Central memory CD4-positive, alpha-beta T cell (primary cell): ENCODE measurements around the gene NPM1.

Experiments used
- DNase-seq: peaks from one replicate; pipeline ENCODE4 v3.0.0; 2022

The NPM1 gene

GRCh38 chr5:171429543-171429910 is 41.9 kb downstream of the NPM1 start:
- DNase-seq, result no peak

GRCh38 chr5:171431251-171431777 is 43.7 kb downstream of the NPM1 start:
- DNase-seq, result no peak

- no peak for DNase-seq
Measured at GRCh38 chr5:171432076-171432475, 44.4 kb downstream of the NPM1 start.

GRCh38 chr5:171432583-171433351 is 45.1 kb downstream of the NPM1 start:
- no peak for DNase-seq

GRCh38 chr5:171433352-171433698 is 45.7 kb downstream of the NPM1 start:
- DNase-seq, result no peak

GRCh38 chr5:171433982-171434676 is 46.5 kb downstream of the NPM1 start:
- DNase-seq, result no peak

- no peak for DNase-seq
Measured at GRCh38 chr5:171434874-171435273, 47.2 kb downstream of the NPM1 start.

- no peak for DNase-seq
Measured at GRCh38 chr5:171435908-171436307, 48.3 kb downstream of the NPM1 start.

- no peak for DNase-seq
Measured at GRCh38 chr5:171436804-171437285, 49.2 kb downstream of the NPM1 start.

- no peak for DNase-seq
Measured at GRCh38 chr5:171437286-171437821, 49.7 kb downstream of the NPM1 start.

GRCh38 chr5:171438738-171439137 is 51.1 kb downstream of the NPM1 start:
- DNase-seq, result no peak

- no peak for DNase-seq
Measured at GRCh38 chr5:171441246-171441791, 53.7 kb downstream of the NPM1 start.

- no peak for DNase-seq
Measured at GRCh38 chr5:171442287-171443042, 54.8 kb downstream of the NPM1 start.

- DNase-seq, result no peak
Measured at GRCh38 chr5:171444582-171444981, 56.9 kb downstream of the NPM1 start.

GRCh38 chr5:171445644-171446516 is 58.2 kb downstream of the NPM1 start:
- DNase-seq, result no peak

GRCh38 chr5:171447226-171447625 is 59.6 kb downstream of the NPM1 start:
- no peak for DNase-seq

GRCh38 chr5:171449426-171449825 is 61.8 kb downstream of the NPM1 start:
- no peak for DNase-seq

GRCh38 chr5:171450423-171451331 is 63.0 kb downstream of the NPM1 start:
- DNase-seq, result no peak

GRCh38 chr5:171451421-171451820 is 63.8 kb downstream of the NPM1 start:
- DNase-seq, result no peak

GRCh38 chr5:171453056-171453725 is 65.5 kb downstream of the NPM1 start:
- no peak for DNase-seq
